Neural progenitor cell (in vitro differentiated cells): ENCODE measurements around the gene CHD5. TPM values are rescaled to one million over a fixed set of nuclear protein-coding genes. Genes with fewer than 3 reads are reported as not detected.

Source experiments
- DNase-seq: peaks from one replicate; pipeline ENCODE4 v3.0.0-alpha.2; 2016; ENCODE audit warnings: low spot score
- H2AFZ ChIP-seq: fragments of 200-600 bp; sonication (generic); replicated peaks from 2 replicates; pipeline ENCODE4 v1.6.1; 2016; ENCODE audit warnings: antibody characterized with exemption
- H3F3A ChIP-seq: fragments of 200-600 bp; sonication (generic); 2 replicates; pipeline ENCODE4 v1.6.1; 2016; ENCODE audit warnings: antibody characterized with exemption, low read depth
- H3K27ac ChIP-seq: fragments of 200-600 bp; sonication (generic); 2 replicates; pipeline ENCODE4 v1.5.1; 2016; ENCODE audit warnings: mild to moderate bottlenecking
- H3K27me3 ChIP-seq: fragments of 200-600 bp; sonication (generic); 2 replicates; pipeline ENCODE4 v1.6.1; 2016; ENCODE audit warnings: mild to moderate bottlenecking, moderate library complexity
- H3K36me3 ChIP-seq: fragments of 200-600 bp; sonication (generic); 2 replicates; pipeline ENCODE4 v1.5.1; 2016
- H3K4me1 ChIP-seq: fragments of 200-600 bp; sonication (generic); 2 replicates; pipeline ENCODE4 v1.6.1; 2016; ENCODE audit warnings: mixed run types
- H3K4me2 ChIP-seq: fragments of 200-600 bp; sonication (generic); 2 replicates; pipeline ENCODE4 v1.6.1; 2016
- H3K4me3 ChIP-seq: fragments of 200-600 bp; sonication (generic); 2 replicates; pipeline ENCODE4 v1.5.1; 2016
- H3K79me2 ChIP-seq: fragments of 200-600 bp; sonication (generic); 2 replicates; pipeline ENCODE4 v1.6.1; 2016; ENCODE audit warnings: low read depth
- H3K9ac ChIP-seq: fragments of 200-600 bp; sonication (generic); 2 replicates; pipeline ENCODE4 v1.6.1; 2016
- H3K9me3 ChIP-seq: fragments of 200-600 bp; sonication (generic); 2 replicates; pipeline ENCODE4 v1.5.1; 2016; ENCODE audit warnings: low read depth
- H4K20me1 ChIP-seq: fragments of 200-600 bp; sonication (generic); 2 replicates; pipeline ENCODE4 v1.6.1; 2016; ENCODE audit warnings: low read depth
- H3K27ac Mint-ChIP-seq: 3 replicates; pipeline ENCODE4 v1.8.0; 2021; ENCODE audit warnings: mixed read lengths
- H3K27me3 Mint-ChIP-seq: 2 replicates; pipeline ENCODE4 v1.8.0; 2022; ENCODE audit warnings: low read depth, mild to moderate bottlenecking, inconsistent platforms, moderate library complexity, mixed read lengths; ENCODE audit not compliant: insufficient read depth
- H3K36me3 Mint-ChIP-seq: 3 replicates; pipeline ENCODE4 v1.8.0; 2021; ENCODE audit warnings: mixed read lengths
- H3K4me1 Mint-ChIP-seq: 3 replicates; pipeline ENCODE4 v1.8.0; 2021; ENCODE audit warnings: mixed read lengths
- H3K4me3 Mint-ChIP-seq: 3 replicates; pipeline ENCODE4 v1.8.0; 2021; ENCODE audit warnings: mild to moderate bottlenecking, moderate library complexity, mixed read lengths
- H3K9me3 Mint-ChIP-seq: 3 replicates; pipeline ENCODE4 v1.8.0; 2020; ENCODE audit warnings: mixed read lengths
- EZH2 ChIP-seq: fragments of 200-600 bp; sonication (generic); IDR thresholded peaks from 2 replicates; pipeline ENCODE4 v1.6.1; 2017; ENCODE audit warnings: antibody characterized with exemption, mild to moderate bottlenecking, moderate library complexity
- EZH2phosphoT487 ChIP-seq: fragments of 200-600 bp; sonication (generic); IDR thresholded peaks from 2 replicates; pipeline ENCODE4 v1.6.1; 2017; ENCODE audit warnings: antibody characterized with exemption
- total RNA-seq: library from RNA; depleted of rRNA; stranded (reverse); fragments of >200 nt; gene quantifications from 2 replicates; pipeline ENCODE4 v1.2.3, GENCODE V29; 2015; ENCODE audit warnings: low replicate concordance
- TF ChIP-seq, protein P1 (sequence below): fragments of 200-600 bp; sonication (generic); IDR thresholded peaks from 2 replicates; pipeline ENCODE4 v1.5.1; 2017; ENCODE audit warnings: antibody characterized with exemption, mild to moderate bottlenecking

Gene CHD5
- total RNA-seq, 1 donor from 2014 or later: 0.17 TPM

DNA sequence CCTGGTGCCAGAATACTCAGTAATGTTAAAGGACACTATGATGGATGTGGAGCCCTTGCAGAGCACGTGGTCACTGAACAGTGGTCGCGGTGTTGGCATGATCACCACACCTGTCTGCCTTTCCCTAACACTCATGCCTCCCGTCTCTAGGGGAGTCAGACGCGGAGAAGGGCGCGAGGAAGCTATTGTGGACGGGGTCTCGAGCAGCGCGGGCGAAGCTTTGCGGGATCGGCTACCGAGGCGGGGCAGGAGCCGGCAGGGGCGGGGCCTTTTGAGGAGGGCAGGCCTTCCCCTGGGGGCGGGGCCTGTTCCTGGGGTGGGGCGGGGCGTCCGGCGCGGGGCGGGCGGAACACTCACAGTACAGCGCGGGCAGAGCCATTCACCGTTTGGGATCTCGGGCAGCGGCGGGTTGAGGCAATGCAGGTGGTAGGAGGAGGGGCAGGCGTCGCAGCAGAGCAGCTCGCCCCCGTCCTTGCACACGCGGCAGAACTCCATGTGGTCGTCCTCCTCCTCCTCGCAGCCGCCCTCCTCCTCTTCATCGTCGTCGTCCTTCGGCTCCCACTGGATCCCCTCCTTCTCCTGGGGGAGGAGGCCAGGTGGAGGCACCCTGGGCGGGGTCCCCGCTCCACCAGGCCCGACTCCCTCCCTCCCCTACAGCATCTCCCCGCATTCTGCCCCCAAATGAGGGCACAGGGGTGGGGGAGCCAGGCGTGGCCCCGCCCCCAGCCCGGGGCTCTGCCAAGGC, 31.5 kb downstream of the CHD5 start:
- Histone ChIP-seq H3K9ac (no peak overlapping the region), H3K4me3 (peak overlapping the region; percentile 30), H3K27ac (no peak overlapping the region), H4K20me1 (no peaks in the 10 kb centered on the region), H3K4me2 (peak overlapping the region; percentile 77), H3K36me3 (no peaks in the 10 kb centered on the region), H3F3A (peaks cover 7% of the 10 kb centered on the region), H3K27me3 (peaks cover 34% of the 10 kb centered on the region), H3K4me1 (peaks cover 15% of the 10 kb centered on the region), H3K9me3 (no peaks in the 10 kb centered on the region), H3K79me2 (no peaks in the 10 kb centered on the region), H2AFZ (peak overlapping the region; percentile 73)
- TF ChIP-seq, protein P1, sequence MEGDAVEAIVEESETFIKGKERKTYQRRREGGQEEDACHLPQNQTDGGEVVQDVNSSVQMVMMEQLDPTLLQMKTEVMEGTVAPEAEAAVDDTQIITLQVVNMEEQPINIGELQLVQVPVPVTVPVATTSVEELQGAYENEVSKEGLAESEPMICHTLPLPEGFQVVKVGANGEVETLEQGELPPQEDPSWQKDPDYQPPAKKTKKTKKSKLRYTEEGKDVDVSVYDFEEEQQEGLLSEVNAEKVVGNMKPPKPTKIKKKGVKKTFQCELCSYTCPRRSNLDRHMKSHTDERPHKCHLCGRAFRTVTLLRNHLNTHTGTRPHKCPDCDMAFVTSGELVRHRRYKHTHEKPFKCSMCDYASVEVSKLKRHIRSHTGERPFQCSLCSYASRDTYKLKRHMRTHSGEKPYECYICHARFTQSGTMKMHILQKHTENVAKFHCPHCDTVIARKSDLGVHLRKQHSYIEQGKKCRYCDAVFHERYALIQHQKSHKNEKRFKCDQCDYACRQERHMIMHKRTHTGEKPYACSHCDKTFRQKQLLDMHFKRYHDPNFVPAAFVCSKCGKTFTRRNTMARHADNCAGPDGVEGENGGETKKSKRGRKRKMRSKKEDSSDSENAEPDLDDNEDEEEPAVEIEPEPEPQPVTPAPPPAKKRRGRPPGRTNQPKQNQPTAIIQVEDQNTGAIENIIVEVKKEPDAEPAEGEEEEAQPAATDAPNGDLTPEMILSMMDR: no peak
- TF ChIP-seq EZH2phosphoT487: no peak
- no peak for TF ChIP-seq EZH2
- peak overlapping the region; percentile 75 for H3K27ac Mint-ChIP-seq
- H3K4me1 Mint-ChIP-seq: peaks cover 17% of the 10 kb centered on the region
- DNase-seq: peak; percentile 94
- H3K9me3 Mint-ChIP-seq: no peaks in the 10 kb centered on the region
- H3K4me3 Mint-ChIP-seq: peak overlapping the region; percentile 86
- peaks cover 13% of the 10 kb centered on the region for H3K27me3 Mint-ChIP-seq
- no peaks in the 10 kb centered on the region for H3K36me3 Mint-ChIP-seq

DNA sequence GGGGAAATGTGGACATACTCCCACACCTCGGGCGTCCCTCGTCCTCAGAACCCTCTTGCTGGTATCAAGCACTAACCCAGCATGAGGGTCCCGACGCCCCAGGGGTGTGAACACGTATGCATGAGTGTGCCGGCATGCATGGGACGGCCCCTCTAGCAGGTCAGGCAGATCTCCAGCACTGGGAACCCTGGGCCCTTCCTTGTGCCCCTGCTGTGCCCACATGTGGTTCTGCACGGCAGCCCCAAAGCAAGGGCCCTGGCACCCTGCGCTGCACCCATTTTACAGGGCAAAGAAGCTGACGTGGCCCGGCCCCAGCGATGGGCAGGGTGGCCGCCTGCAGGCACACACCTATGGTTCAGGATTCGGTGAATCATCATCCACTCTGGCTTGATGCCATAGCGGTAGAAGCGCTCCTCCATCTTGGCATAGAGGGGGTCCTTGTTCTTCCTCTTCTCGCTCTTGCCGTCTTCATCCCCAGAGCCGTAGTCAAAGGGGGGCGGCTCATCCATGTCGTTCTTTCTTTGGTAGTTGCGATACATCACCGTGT, 34.2 kb downstream of the CHD5 start:
- Mint-ChIP-seq H3K27me3 (peaks cover 11% of the 10 kb centered on the region), H3K4me1 (peaks cover 17% of the 10 kb centered on the region), H3K4me3 (no peak overlapping the region), H3K27ac (no peak overlapping the region), H3K9me3 (no peaks in the 10 kb centered on the region), H3K36me3 (no peaks in the 10 kb centered on the region)
- TF ChIP-seq EZH2: no peak
- TF ChIP-seq EZH2phosphoT487: no peak
- TF ChIP-seq, protein P1: no peak
- H2AFZ ChIP-seq: no peak overlapping the region
- H3K79me2 ChIP-seq: no peaks in the 10 kb centered on the region
- no peaks in the 10 kb centered on the region for H3K9me3 ChIP-seq
- H3K4me1 ChIP-seq: peaks cover 15% of the 10 kb centered on the region
- no peak overlapping the region for H3K9ac ChIP-seq
- no peak overlapping the region for H3K4me3 ChIP-seq
- no peak for DNase-seq
- H3K27ac ChIP-seq: no peak overlapping the region
- H3K36me3 ChIP-seq: no peaks in the 10 kb centered on the region
- no peaks in the 10 kb centered on the region for H4K20me1 ChIP-seq
- H3F3A ChIP-seq: peaks cover 7% of the 10 kb centered on the region
- peaks cover 34% of the 10 kb centered on the region for H3K27me3 ChIP-seq
- H3K4me2 ChIP-seq: no peak overlapping the region

DNA sequence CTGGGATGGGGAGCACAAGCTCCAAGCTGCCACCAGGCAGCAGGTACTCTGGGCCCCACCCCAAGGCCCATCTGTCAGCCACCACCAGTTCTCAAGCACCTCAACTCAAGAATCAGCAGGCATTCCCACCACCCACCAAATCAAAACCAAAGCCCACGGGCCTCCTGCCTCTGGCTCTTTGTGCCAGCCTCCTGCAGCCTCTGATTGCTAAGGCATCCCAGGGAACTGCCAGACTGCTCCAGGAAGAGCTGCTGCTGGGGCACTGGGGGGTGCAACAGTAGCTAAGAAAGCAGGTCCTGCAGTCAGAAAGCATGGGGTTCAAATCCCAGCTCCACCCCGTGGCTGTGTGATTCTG, 34.7 kb downstream of the CHD5 start:
- Histone ChIP-seq H3K36me3 (no peaks in the 10 kb centered on the region), H4K20me1 (no peaks in the 10 kb centered on the region), H2AFZ (no peak overlapping the region), H3K79me2 (no peaks in the 10 kb centered on the region), H3K9ac (no peak overlapping the region), H3K4me3 (no peak overlapping the region), H3K4me2 (no peak overlapping the region), H3F3A (peaks cover 7% of the 10 kb centered on the region), H3K27me3 (peaks cover 34% of the 10 kb centered on the region), H3K9me3 (no peaks in the 10 kb centered on the region), H3K4me1 (peaks cover 15% of the 10 kb centered on the region), H3K27ac (no peak overlapping the region)
- DNase-seq: no peak
- no peaks in the 10 kb centered on the region for H3K9me3 Mint-ChIP-seq
- peaks cover 17% of the 10 kb centered on the region for H3K4me1 Mint-ChIP-seq
- no peak overlapping the region for H3K27ac Mint-ChIP-seq
- no peak overlapping the region for H3K4me3 Mint-ChIP-seq
- TF ChIP-seq EZH2phosphoT487: no peak
- no peak for TF ChIP-seq EZH2
- TF ChIP-seq, protein P1: no peak
- H3K36me3 Mint-ChIP-seq: no peaks in the 10 kb centered on the region
- peaks cover 11% of the 10 kb centered on the region for H3K27me3 Mint-ChIP-seq
